Measurements from ENCODE around the gene ARHGEF26. TPM values are rescaled to one million over a fixed set of nuclear protein-coding genes. Genes with fewer than 3 reads are reported as not detected.

The ARHGEF26 gene
- total RNA-seq, 6 experiments from 2014 or later, result 8.7 to 42.3 (median 24.5) TPM

- peaks cover 0 to 18% (median 5%) of the 10 kb centered on the region in 4 donors for H3K36me3 ChIP-seq
- no peak for DNase-seq
- H3K9me3 ChIP-seq, result no peaks in the 10 kb centered on the region
- no peaks in the 10 kb centered on the region for H3K27me3 ChIP-seq
- intact Hi-C loops (cut with DNase I), result no loop called here
- 86% methylated on average over 3 of the region's 3 CpGs for WGBS (ENCODE audit: insufficient coverage, low coverage, low lambda C conversion rate, missing lambda C conversion rate)
- no peak for ATAC-seq
- no peak overlapping the region for H3K4me3 ChIP-seq
- H3K4me1 ChIP-seq, result no peaks in the 10 kb centered on the region
- no peak overlapping the region for H3K27ac ChIP-seq
- no peak for TF ChIP-seq POLR2A (IDR thresholded peaks at IDR 0.05)
- TF ChIP-seq CTCF (IDR thresholded peaks at IDR 0.05), result no peak
Observed at GRCh38 chr3:154227531-154227930, 106.3 kb downstream of the ARHGEF26 start.

- Histone ChIP-seq H3K9me3 (no peaks in the 10 kb centered on the region), H3K36me3 (peaks cover 0 to 18% (median 5%) of the 10 kb centered on the region in 4 donors), H3K4me1 (no peaks in the 10 kb centered on the region), H3K4me3 (no peak overlapping the region), H3K27me3 (no peaks in the 10 kb centered on the region), H3K27ac (no peak overlapping the region)
- no peak for DNase-seq
- 94% methylated on average over 6 of the region's 6 CpGs for WGBS (ENCODE audit: insufficient coverage, low coverage, low lambda C conversion rate, missing lambda C conversion rate)
- ATAC-seq, result no peak
- no peak for TF ChIP-seq CTCF (IDR thresholded peaks at IDR 0.05)
- no peak for TF ChIP-seq POLR2A (IDR thresholded peaks at IDR 0.05)
- intact Hi-C loops (cut with DNase I), result no loop called here
Observed at GRCh38 chr3:154228561-154229216, 107.5 kb downstream of the ARHGEF26 start.

GRCh38 chr3:154229217-154229590 lies 108.0 kb downstream of the ARHGEF26 start:
- H3K4me1 ChIP-seq, result no peaks in the 10 kb centered on the region
- no peak overlapping the region for H3K27ac ChIP-seq
- no peak overlapping the region for H3K4me3 ChIP-seq
- DNase-seq, result no peak
- H3K27me3 ChIP-seq, result no peaks in the 10 kb centered on the region
- intact Hi-C loops (cut with DNase I), result no loop called here
- no peak for ATAC-seq
- WGBS (ENCODE audit: insufficient coverage, low coverage, low lambda C conversion rate, missing lambda C conversion rate), result 79% methylated on average over 2 of the region's 2 CpGs
- TF ChIP-seq POLR2A (IDR thresholded peaks at IDR 0.05) (no peak), CTCF (IDR thresholded peaks at IDR 0.05) (no peak)
- peaks cover 0 to 18% (median 5%) of the 10 kb centered on the region in 4 donors for H3K36me3 ChIP-seq
- H3K9me3 ChIP-seq, result no peaks in the 10 kb centered on the region

GRCh38 chr3:154235330-154235729 lies 114.1 kb downstream of the ARHGEF26 start:
- no peak overlapping the region for H3K27ac ChIP-seq
- TF ChIP-seq POLR2A (IDR thresholded peaks at IDR 0.05) (no peak), CTCF (IDR thresholded peaks at IDR 0.05) (no peak)
- intact Hi-C loops (cut with DNase I), result no loop called here
- peaks cover 0 to 6% (median 5%) of the 10 kb centered on the region in 4 donors for H3K36me3 ChIP-seq
- DNase-seq (no peak), ATAC-seq (no peak)
- no peaks in the 10 kb centered on the region for H3K4me1 ChIP-seq
- no peak overlapping the region for H3K4me3 ChIP-seq
- H3K27me3 ChIP-seq, result no peaks in the 10 kb centered on the region
- H3K9me3 ChIP-seq, result no peaks in the 10 kb centered on the region
- WGBS (ENCODE audit: insufficient coverage, low coverage, low lambda C conversion rate, missing lambda C conversion rate), result 100% methylated on average over 1 of the region's 1 CpG
